Spleen (tissue), 7 donors: Measurements from ENCODE around the gene CHD5.

Experiments used
- CTCF ChIP-seq, 11 experiments: fragments of 200-600 bp in 7 of 11; fragments of 450-650 bp in 4 of 11; sonication (generic) in 4 of 11; IDR thresholded peaks in 8 of 11; conservative IDR thresholded peaks in 3 of 11; 1 replicate in 7 of 11; 2 replicates in 4 of 11; pipeline versions ENCODE4 v1.4.0 to v1.8.0; 2016 to 2021; ENCODE audit warnings: antibody characterized with exemption in 11 of 11, inconsistent platforms in 4 of 11, mild to moderate bottlenecking in 1 of 11
- POLR2A ChIP-seq, 3 donors: fragments of 450-650 bp; IDR thresholded peaks; one replicate each; pipeline ENCODE4 v1.5.1; 2017; ENCODE audit warnings: antibody characterized with exemption in 3 of 3, mild to moderate bottlenecking in 1 of 3
- donor health status: DM: no; HTN: no; CAD: no; lungs with moderate emphysema.
- donor health status: DM: no; HTN: no; CAD: no.
- donor health status: DM: no; HTN: no; CAD: no.

DNA sequence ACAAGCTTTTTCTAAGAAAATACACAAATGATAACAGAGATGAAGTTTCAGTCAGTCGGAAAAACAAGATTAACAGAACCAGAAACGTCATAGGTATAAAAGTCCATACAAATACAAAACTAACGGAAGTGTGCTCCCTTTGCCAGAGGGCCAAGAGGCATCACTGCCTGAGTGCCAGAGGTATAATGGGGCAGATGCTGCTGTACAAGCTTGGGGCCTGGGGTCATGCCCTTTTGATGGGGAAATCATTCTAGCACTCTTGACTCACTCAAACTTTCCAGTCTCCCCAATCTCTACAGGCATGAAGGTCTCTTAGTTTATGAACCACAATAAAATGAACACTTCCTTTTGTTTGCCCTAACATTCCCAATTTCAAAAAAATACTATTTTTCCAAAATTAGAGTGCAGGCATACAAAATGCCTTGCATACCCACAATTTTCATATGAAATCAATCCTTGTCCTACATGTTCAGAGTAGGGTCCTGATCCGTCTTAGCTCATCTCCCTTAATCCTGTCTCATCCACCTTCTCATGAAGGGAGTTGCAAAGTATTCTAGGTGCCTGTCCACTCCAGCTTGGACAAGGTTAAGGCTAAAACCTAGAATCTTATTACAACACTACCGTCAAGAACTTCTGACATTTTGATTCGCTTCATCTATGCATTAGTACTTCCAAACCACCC, 17.8 kb upstream of the CHD5 start:
- TF ChIP-seq POLR2A (IDR thresholded peaks at IDR 0.05): no peak
- no peak for TF ChIP-seq CTCF (IDR thresholded peaks at IDR 0.05 in 8 of 11, conservative IDR thresholded peaks at IDR 0.05 in 3 of 11)
